Neural cell (in vitro differentiated cells): ENCODE measurements around the gene ACE. TPM values are rescaled to one million over a fixed set of nuclear protein-coding genes. Genes with fewer than 3 reads are reported as not detected.

Experiments used
- H2AFZ ChIP-seq: fragments of 200-600, 300-800 bp; sonication (generic), shearing (Covaris generic); 2 replicates; pipeline ENCODE4 v1.6.0; 2014; ENCODE audit warnings: low read depth, mild to moderate bottlenecking, antibody characterized with exemption, low read length, moderate library complexity
- H3F3A ChIP-seq: fragments of 200-600 bp; shearing (Covaris generic); 2 replicates; pipeline ENCODE4 v1.6.1; 2016; ENCODE audit warnings: mild to moderate bottlenecking, moderate library complexity, mixed read lengths, antibody characterized with exemption, low read length; ENCODE audit not compliant: insufficient read depth, poor library complexity, severe bottlenecking
- H3K27ac ChIP-seq: fragments of 200-600, 300-800 bp; sonication (generic), shearing (Covaris generic); 2 replicates; pipeline ENCODE4 v1.5.1; 2014; ENCODE audit warnings: mild to moderate bottlenecking, low read length, moderate library complexity
- H3K27me3 ChIP-seq: fragments of 300-800, 200-600 bp; sonication (generic), shearing (Covaris generic); 2 replicates; pipeline ENCODE4 v1.6.0; 2014; ENCODE audit warnings: mild to moderate bottlenecking, low read depth, low read length, moderate library complexity; ENCODE audit not compliant: insufficient read depth
- H3K36me3 ChIP-seq: fragments of 300-800, 200-600 bp; sonication (generic), shearing (Covaris generic); 2 replicates; pipeline ENCODE4 v1.5.1; 2014; ENCODE audit warnings: mild to moderate bottlenecking, antibody characterized with exemption, low read length, moderate library complexity; ENCODE audit not compliant: insufficient read depth
- H3K4me2 ChIP-seq: fragments of 300-800, 200-600 bp; sonication (generic), shearing (Covaris generic); 2 replicates; pipeline ENCODE4 v1.6.0; 2014; ENCODE audit warnings: mild to moderate bottlenecking, low read length
- H3K4me3 ChIP-seq: fragments of 300-800, 200-600 bp; sonication (generic), shearing (Covaris generic); 2 replicates; pipeline ENCODE4 v1.5.1; 2014; ENCODE audit warnings: mild to moderate bottlenecking, low read length, moderate library complexity
- H3K79me2 ChIP-seq: fragments of 200-600 bp; shearing (Covaris generic); replicated peaks from 2 replicates; pipeline ENCODE4 v1.6.0; 2014; ENCODE audit warnings: mild to moderate bottlenecking, low read length, moderate library complexity; ENCODE audit not compliant: insufficient read depth
- H3K9ac ChIP-seq: fragments of 300-800, 200-600 bp; sonication (generic), shearing (Covaris generic); 2 replicates; pipeline ENCODE4 v1.6.1; 2016; ENCODE audit warnings: mild to moderate bottlenecking, low read length, mixed read lengths
- H3K9me2 ChIP-seq: fragments of 200-600 bp; shearing (Covaris generic); 2 replicates; pipeline ENCODE4 v1.6.1; 2016; ENCODE audit warnings: mild to moderate bottlenecking, low read length, mixed read lengths; ENCODE audit not compliant: insufficient read depth
- H3K9me3 ChIP-seq: fragments of 200-600, 300-800 bp; sonication (generic), shearing (Covaris generic); 2 replicates; pipeline ENCODE4 v1.6.1; 2016; ENCODE audit warnings: mild to moderate bottlenecking, mixed run types, low read length, moderate library complexity, mixed read lengths
- H4K20me1 ChIP-seq: fragments of 200-600 bp; shearing (Covaris generic); 2 replicates; pipeline ENCODE4 v1.6.1; 2016; ENCODE audit warnings: mild to moderate bottlenecking, mixed run types; ENCODE audit not compliant: insufficient read depth
- EP300 ChIP-seq: fragments of 450-650 bp; conservative IDR thresholded peaks from 2 replicates; pipeline ENCODE4 v1.6.1; 2014; ENCODE audit warnings: antibody characterized with exemption, mild to moderate bottlenecking, moderate library complexity; ENCODE audit not compliant: poor library complexity, severe bottlenecking
- EZH2 ChIP-seq: fragments of 200-600, 300-800 bp; shearing (Covaris generic), sonication (generic); IDR thresholded peaks from 2 replicates; pipeline ENCODE4 v1.6.1; 2014; ENCODE audit warnings: antibody characterized with exemption, low read length, borderline replicate concordance, mild to moderate bottlenecking; ENCODE audit not compliant: insufficient read depth, poor library complexity, severe bottlenecking
- MXI1 ChIP-seq: fragments of 450-650 bp; conservative IDR thresholded peaks from 2 replicates; pipeline ENCODE4 v1.6.1; 2014; ENCODE audit warnings: antibody characterized with exemption, mild to moderate bottlenecking; ENCODE audit not compliant: poor library complexity, severe bottlenecking
- POLR2AphosphoS5 ChIP-seq: IDR thresholded peaks from 2 replicates; pipeline ENCODE4 v1.6.1; 2012
- RAD21 ChIP-seq: fragments of 450-650 bp; conservative IDR thresholded peaks from 2 replicates; pipeline ENCODE4 v1.6.1; 2014; ENCODE audit warnings: antibody characterized with exemption, mild to moderate bottlenecking, moderate library complexity
- REST ChIP-seq: IDR thresholded peaks from 2 replicates; pipeline ENCODE4 v1.6.1; 2012; ENCODE audit warnings: borderline replicate concordance
- SMC3 ChIP-seq: fragments of 450-650 bp; conservative IDR thresholded peaks from 2 replicates; pipeline ENCODE4 v1.6.1; 2014; ENCODE audit warnings: antibody characterized with exemption, mild to moderate bottlenecking, moderate library complexity; ENCODE audit not compliant: poor library complexity
- TAF1 ChIP-seq: IDR thresholded peaks from 2 replicates; pipeline ENCODE4 v1.6.1; 2012; ENCODE audit warnings: low read depth
- polyA plus RNA-seq: library from polyadenylated mRNA; depleted of rRNA; stranded (reverse); fragments of >200 nt; gene quantifications from 2 replicates; pipeline ENCODE4 v1.2.3, GENCODE V29; 2014
- TF ChIP-seq, protein P1 (sequence below): fragments of 450-650 bp; IDR thresholded peaks from 2 replicates; pipeline ENCODE4 v1.5.1; 2014; ENCODE audit warnings: antibody characterized with exemption, mild to moderate bottlenecking, moderate library complexity; ENCODE audit not compliant: poor library complexity, severe bottlenecking

Gene ACE
- polyA plus RNA-seq, 1 donor from 2014 or later, result 1.5 TPM

GRCh38 chr17:63477480-63478440, 899 bp downstream of the ACE start:
- no peaks in the 10 kb centered on the region for H3K9me3 ChIP-seq
- H3K4me3 ChIP-seq, result peak overlapping the region; percentile 72
- H2AFZ ChIP-seq, result no peak overlapping the region
- TF ChIP-seq TAF1, result no peak
- no peak for TF ChIP-seq RAD21
- peak; percentile 49 for TF ChIP-seq MXI1
- peak; percentile 5 for TF ChIP-seq SMC3
- H3K9ac ChIP-seq, result peak overlapping the region; percentile 66
- H4K20me1 ChIP-seq, result no peaks in the 10 kb centered on the region
- H3K36me3 ChIP-seq, result no peaks in the 10 kb centered on the region
- H3K4me2 ChIP-seq, result peak overlapping the region; percentile 70
- no peaks in the 10 kb centered on the region for H3K9me2 ChIP-seq
- H3K27ac ChIP-seq, result no peak overlapping the region
- no peaks in the 10 kb centered on the region for H3K79me2 ChIP-seq
- peaks cover 44% of the 10 kb centered on the region for H3K27me3 ChIP-seq
- no peaks in the 10 kb centered on the region for H3F3A ChIP-seq

GRCh38 chr17:63478814-63479494, 2.1 kb downstream of the ACE start:
- no peaks in the 10 kb centered on the region for H3K36me3 ChIP-seq

GRCh38 chr17:63479495-63480184, 2.8 kb downstream of the ACE start:
- TF ChIP-seq SMC3 (no peak), RAD21 (no peak), REST (no peak), MXI1 (no peak), POLR2AphosphoS5 (no peak), EP300 (no peak), TAF1 (no peak), EZH2 (no peak)
- TF ChIP-seq, protein P1, sequence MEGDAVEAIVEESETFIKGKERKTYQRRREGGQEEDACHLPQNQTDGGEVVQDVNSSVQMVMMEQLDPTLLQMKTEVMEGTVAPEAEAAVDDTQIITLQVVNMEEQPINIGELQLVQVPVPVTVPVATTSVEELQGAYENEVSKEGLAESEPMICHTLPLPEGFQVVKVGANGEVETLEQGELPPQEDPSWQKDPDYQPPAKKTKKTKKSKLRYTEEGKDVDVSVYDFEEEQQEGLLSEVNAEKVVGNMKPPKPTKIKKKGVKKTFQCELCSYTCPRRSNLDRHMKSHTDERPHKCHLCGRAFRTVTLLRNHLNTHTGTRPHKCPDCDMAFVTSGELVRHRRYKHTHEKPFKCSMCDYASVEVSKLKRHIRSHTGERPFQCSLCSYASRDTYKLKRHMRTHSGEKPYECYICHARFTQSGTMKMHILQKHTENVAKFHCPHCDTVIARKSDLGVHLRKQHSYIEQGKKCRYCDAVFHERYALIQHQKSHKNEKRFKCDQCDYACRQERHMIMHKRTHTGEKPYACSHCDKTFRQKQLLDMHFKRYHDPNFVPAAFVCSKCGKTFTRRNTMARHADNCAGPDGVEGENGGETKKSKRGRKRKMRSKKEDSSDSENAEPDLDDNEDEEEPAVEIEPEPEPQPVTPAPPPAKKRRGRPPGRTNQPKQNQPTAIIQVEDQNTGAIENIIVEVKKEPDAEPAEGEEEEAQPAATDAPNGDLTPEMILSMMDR, result no peak
- no peak overlapping the region for H3K4me2 ChIP-seq
- no peak overlapping the region for H3K27ac ChIP-seq
- H3K27me3 ChIP-seq, result peaks cover 42% of the 10 kb centered on the region
- no peaks in the 10 kb centered on the region for H3K36me3 ChIP-seq
- H2AFZ ChIP-seq, result no peak overlapping the region
- no peaks in the 10 kb centered on the region for H3F3A ChIP-seq
- no peaks in the 10 kb centered on the region for H3K79me2 ChIP-seq
- H3K9me2 ChIP-seq, result no peaks in the 10 kb centered on the region
- H4K20me1 ChIP-seq, result no peaks in the 10 kb centered on the region
- H3K4me3 ChIP-seq, result no peak overlapping the region
- no peak overlapping the region for H3K9ac ChIP-seq
- no peaks in the 10 kb centered on the region for H3K9me3 ChIP-seq

More at GRCh38 chr17:63478814-63479494, 2.1 kb downstream of the ACE start:
- Histone ChIP-seq H2AFZ (no peak overlapping the region), H3K27ac (no peak overlapping the region), H3K79me2 (no peaks in the 10 kb centered on the region), H3K4me2 (no peak overlapping the region), H4K20me1 (no peaks in the 10 kb centered on the region), H3K9me3 (no peaks in the 10 kb centered on the region), H3K9me2 (no peaks in the 10 kb centered on the region), H3F3A (no peaks in the 10 kb centered on the region), H3K27me3 (peaks cover 44% of the 10 kb centered on the region), H3K9ac (no peak overlapping the region), H3K4me3 (no peak overlapping the region)
- TF ChIP-seq SMC3 (peak; percentile 44), POLR2AphosphoS5 (no peak)
- TF ChIP-seq, protein P1, result peak; percentile 54
